HG03025 (cell line): ENCODE measurements around the gene CEBPZOS.
"Not testable (repeated sequence)": the region's sequence is repeated elsewhere in the genome, so short reads cannot be mapped to it uniquely, and the experiment has no call there.

Experiments used
- ATAC-seq: cut with Tn5 transposase; IDR thresholded peaks from one replicate; pipeline ENCODE4 v1.9.1; 2021; ENCODE audit warnings: mild to moderate bottlenecking, moderate library complexity; ENCODE audit not compliant: unreplicated experiment, low FRiP score

CEBPZOS gene

DNA sequence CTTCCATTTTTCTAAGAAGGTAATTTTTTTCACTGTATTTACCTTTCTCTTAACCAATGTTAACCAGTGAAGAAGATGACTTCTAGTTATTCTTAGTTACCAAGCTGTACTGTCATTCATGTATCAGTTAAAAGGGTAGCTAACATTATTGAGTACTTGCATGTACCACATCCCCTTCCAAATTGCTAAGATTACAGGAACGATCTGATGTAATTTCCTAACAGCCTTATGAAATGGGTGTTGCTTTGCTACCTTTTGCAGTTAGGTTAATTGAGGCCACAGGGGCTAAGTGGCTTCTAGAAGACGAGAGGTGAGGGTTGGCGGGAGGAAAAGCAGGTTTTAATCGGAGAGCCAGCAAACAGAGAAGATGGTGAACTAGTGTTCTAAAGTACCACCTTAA is 6.0 kb upstream of the CEBPZOS start:
- ATAC-seq = no peak

DNA sequence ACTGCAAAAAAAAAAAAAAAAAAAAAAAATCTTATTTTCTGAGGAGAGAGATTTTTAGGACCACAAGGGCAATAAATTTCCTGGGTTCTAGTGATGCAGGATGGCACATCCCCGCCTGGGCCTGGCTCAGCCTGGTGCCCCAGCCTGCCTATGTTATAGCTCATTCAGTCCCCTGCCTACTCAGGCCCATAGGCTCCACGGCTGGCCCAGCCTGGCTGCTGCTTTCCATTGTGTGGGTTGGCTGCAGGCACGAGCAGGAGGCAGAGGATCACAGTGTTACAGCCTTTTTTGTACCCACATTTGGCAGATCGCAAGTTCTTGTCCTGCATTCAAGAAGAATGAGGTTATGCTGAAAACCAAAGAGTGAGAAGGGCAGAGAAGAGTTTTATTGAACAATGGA is 5.0 kb upstream of the CEBPZOS start:
- ATAC-seq = no peak

DNA sequence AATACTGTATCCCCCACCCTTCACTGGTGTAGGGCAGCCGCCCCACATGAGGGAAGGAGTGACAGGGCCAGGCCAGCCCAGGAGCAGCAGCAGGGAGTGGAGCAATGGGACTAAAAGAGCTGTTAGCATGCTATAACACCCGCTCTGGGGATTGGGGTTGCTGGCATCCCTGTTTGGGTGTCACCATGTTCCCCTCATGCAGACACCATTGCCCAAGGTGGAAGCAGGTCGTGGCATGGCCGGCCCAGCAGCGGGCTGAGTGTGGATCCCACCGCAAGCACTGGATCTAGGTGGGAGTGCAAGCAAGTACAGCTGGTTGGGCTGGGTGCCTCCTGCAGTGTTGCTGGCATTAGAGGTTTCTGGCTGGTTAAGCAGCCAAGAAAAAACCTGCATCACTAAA is 4.5 kb upstream of the CEBPZOS start:
- no peak for ATAC-seq

DNA sequence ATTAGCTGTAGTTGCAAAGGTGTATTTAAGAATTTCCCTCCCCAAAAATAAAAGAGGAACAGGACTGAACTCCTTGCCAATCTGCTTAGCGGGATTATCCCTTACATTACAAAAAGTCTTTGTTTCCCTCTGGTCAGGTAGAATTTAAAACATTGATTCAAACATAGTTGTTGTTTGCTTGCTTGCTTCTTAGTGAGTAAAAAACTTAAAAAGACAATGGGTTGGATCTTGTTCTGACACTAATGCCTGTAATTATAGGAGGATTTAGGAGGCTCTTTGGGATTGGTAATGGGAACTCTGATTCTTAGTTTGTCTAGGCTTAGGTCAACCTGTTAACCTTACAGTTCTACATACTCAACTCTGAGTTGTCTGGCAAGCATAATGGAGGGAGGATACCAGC is 3.7 kb upstream of the CEBPZOS start:
- ATAC-seq = no peak

DNA sequence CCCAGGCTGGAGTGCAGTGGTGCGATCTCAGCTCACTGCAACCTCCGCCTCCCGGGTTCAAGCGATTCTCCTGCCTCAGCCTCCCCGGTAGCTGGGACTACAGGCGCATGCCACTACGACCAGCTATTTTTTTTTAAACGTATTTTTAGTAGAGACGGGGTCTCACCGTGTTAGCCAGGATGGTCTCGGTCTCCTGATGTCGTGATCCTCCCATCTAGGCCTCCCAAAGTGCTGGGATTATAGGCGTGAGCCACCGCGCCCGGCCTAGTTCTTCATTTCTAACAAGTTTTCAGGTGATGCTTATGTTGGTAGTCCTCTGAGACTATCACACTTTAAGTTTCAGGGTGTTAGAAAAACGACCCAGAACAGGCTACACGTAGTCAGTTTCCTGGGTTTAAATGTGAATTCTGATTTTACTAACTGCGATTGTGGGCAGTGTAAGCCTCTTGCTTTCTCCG is 405 bp upstream of the CEBPZOS start:
- ATAC-seq = not testable (repeated sequence)

DNA sequence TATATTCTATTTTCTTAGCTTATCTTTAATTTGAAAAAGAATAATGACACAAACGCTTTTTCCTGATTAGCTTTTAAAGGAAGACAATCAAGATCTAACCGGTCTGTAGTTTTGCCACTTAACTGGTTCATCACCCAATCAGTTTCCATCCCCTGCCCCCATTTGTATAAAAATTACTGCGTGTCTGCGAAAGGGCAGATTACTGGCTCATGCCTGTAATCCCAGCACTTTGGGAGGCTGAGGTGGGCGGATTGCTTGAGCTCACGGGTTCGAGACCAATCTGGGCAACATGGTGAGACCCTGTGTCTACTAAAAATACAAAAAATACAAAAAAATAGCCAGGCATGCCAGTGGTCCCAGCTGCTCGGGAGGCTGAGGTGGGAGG is 2.4 kb downstream of the CEBPZOS start:
- ATAC-seq = no peak

DNA sequence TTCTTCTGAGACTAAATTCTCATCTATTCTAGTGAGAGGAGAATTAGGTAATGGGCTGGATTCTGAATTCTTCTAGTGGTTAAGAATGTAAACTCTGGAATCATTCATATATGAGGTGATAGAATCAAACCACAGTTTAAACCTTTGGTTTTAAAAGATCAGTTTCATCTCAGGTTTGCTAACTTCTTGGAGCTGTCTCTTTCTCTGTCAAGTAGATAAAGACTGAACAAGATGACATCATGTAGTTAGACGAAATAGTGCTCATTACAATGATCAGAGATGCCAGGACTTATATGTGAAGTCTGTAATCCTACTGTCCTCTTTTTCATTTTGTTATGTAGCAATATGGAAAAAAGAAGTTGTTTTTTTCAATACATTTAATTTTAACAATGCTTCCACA is 4.9 kb downstream of the CEBPZOS start:
- no peak for ATAC-seq

DNA sequence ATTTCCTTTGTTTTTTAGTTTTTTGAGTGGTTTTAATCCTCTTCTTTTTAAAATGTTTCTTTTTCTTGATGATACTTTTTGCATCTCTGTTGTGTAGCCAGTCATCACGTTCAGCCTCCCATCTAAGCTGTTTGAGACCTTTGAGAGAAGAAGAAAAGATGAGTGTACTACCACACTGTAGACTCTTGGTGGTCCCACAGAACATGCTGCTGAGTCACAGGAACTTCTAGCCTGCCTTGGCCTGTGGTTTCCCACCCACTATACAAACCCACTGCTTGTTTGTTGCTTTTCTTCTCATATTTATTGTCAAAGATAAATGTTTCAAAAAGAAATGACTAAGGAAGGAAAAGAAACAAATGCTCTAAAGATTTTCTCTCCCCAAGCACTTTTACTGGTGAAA is 5.5 kb downstream of the CEBPZOS start:
- ATAC-seq = no peak

DNA sequence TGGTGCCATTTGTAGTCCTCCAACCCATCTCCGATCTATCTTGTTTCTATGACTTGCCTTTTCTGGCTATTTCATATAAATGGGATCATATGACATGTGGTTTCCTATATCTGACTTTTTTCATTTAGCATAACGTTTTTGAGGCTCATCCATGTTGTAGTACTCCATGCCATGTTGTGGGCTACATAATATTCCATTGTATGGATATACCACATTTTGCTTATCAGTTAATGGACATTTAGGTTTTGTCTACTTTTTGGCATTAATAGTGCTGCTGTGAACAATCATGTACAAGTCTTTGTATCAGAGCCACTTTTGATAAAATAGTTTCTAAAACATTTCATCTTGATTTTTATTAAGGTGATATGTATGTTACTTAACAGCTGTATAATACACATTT is 7.4 kb downstream of the CEBPZOS start:
- no peak for ATAC-seq

DNA sequence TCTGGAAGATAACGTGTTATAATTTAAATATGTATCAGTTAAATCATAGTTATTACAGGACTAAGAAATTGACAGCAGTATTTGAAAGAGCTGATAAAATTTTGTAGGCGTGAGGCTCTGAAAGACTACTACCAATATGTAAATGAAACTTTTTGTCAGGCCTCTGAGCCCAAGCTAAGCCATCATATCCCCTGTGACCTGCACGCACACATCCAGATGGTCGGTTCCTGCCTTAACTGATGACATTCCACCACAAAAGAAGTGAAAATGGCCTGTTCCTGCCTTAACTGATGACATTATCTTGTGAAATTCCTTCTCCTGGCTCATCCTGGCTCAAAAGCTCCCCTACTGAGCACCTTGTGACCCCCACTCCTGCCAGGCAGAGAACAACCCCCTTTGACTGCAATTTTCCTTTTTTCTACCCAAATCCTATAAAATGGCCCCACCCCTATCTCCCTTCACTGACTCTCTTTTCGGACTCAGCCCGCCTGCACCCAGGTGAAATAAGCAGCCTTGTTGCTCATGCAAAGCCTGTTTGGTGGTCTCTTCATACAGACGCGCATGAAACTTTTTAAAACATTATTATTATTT is 8.9 kb downstream of the CEBPZOS start:
- not testable (repeated sequence) for ATAC-seq

DNA sequence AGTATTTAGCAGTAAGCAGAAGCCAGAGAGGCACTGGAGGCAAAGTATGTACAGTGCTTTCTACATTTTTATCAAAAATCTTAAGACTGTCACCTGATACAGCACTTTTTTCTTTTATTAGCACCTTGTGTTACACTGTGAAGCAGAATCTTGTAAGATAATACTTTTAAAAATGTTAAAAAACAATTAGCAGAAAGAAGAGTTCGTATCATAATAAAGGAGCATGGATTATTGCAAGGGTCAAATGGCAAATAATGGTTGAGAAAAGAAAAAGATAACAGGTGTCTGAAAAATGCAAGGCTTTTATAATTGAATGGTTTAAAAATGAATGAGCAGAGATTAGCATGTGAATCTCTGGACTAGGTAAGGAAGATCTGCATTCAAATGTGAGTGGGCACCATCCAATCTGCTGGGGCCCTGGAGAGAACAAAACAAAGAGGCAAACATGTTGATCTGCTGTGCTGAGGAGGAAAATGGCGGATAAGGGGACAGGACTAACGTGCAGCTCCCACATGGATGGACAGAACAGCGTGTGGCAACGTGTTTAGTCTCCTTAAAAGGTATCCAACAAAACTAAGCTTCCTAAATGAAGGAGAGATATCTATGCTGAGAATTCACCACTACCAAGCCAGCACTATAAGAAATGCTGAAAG is 9.5 kb downstream of the CEBPZOS start:
- no peak for ATAC-seq

DNA sequence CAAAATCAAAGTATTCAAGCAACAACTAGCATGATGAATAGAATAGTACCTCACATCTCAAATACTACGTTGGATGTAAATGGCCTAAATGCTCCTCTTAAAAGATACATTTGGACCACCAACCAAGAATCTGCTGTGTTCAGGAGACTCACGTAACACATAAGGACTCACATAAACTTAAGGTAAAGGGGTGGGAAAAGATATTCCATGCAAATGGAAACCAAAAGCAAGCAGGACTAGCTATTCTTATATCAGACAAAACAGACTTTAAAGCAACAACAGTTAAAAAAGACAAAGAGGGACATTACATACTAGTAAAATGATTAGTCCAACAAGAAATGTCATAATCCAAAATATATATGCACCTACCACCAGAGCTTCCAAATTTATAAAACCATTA is 10.5 kb downstream of the CEBPZOS start:
- not testable (repeated sequence) for ATAC-seq

DNA sequence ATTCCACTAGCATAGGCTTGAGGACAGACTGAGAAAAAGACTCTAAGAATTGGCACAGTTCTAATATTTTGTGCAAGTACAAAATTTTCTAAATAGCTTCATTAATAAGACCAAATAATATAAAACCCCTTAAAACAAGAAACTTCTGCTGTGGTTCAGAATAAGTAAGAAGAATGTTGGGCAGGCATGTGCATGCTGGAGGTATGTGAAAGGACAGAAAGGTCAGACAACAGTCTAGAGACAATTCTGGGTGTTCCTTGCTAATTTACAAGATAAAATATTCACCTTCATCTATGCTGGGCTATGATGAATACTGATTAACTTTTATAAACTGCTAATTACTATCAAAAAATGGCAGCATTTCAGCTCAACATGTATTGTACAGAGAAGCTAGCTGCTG is 14.9 kb downstream of the CEBPZOS start:
- ATAC-seq = no peak

DNA sequence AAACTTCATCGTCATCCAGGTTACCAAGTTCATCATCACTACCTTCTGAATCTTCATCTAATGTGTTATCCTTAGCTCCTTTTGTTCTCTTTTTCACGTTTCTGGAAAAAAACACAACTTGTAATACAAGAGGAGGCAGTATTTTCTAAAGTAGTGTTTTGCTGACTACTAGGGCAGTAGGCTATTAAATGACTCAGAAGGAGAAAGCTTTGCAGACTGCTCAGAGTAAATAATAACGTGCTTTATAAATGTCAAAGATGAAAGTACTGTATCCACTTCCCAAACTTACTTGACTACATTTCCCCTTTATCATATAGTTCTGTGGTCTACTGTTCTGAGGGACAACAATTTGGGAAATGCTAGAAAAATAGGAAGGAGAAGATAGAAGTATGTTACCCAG is 15.6 kb downstream of the CEBPZOS start:
- ATAC-seq = no peak

DNA sequence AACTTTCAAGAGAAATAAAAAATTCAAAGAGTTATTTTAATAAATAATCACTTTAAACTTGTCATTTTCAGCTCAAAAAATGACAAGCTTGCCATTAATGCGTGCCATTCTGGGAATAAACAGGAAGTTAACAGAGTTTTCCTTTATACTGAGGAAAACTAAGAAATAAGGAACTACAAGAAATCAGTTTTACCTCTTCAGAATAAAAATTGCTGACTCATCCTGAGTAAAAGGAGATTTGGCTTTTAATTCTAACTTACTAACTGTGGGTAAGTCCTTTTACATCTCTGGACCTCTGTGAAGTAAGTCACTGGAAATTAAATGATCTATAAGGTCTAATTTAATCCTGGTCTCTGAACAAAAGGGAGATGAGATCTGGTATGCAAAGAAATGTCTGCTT is 19.0 kb downstream of the CEBPZOS start:
- no peak for ATAC-seq

DNA sequence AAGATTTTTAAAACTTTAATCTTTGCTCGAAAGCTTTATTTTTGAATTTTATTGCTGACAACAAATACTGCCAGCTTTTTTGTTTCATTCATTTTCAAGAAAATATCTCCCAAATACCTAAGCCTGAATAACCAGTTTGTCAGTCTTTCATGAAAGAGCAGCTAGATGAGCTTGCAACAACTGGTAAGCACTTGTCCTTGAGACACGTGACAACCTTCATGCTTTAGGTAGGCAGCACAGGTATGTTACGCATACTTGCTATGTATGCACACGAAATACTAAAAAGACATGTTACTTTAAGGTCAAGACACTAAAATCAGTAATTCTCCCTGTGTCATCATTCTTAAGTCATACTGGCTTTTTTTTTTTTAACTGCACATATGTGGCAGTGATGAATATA is 22.8 kb downstream of the CEBPZOS start:
- ATAC-seq = no peak

DNA sequence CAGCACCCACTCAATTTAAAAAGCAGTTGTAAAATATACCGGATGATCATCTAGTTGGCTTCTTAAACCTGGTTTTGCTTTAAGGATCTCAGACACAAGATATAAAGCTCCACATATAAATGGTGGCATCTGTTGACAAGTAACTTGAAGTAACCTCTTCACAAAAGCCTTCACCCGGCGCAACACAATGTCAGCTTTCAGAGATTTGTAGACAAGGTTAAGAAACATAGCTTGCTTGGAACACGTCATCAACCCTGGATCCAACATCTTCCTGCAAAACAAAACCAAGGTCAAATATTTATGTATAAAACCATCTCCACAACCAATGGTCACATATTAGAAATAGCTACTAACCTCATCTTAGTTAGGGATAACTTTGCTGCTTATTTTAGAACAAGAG is 26.8 kb downstream of the CEBPZOS start:
- no peak for ATAC-seq

DNA sequence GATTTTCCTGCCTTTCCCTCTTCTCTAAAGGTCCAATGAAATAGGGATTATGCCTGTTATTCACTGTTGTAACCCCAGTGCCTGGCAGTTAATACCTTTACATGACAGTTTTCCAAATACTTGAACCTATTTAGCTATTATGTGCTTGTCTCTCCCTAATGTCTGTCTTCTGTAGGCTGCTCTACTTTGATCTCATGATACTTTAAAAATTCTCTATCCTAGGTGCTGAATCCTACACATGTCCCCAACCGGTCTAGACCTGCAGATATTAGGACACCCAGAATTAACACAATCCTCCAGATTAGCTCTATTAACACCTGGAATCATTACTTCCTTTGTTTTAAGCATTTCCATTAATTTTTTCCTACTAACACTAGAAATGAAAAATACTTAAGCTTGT is 27.8 kb downstream of the CEBPZOS start:
- no peak for ATAC-seq

DNA sequence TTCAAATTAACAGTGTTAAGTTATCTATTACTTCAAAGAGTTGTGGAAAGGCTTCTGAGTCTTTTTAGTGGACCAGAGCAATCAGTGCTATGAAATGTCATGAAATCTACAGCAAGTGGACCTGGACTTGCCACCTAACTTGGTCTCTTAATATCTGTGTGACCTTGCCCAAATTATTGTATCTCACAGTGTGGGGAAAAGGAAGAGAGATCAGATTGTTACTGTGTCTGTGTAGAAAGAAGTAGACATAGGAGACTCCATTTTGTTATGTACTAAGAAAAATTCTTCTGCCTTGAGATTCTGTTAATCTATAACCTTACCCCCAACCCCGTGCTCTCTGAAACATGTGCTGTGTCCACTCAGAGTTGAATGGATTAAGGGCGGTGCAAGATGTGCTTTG is 28.8 kb downstream of the CEBPZOS start:
- ATAC-seq = not testable (repeated sequence)

DNA sequence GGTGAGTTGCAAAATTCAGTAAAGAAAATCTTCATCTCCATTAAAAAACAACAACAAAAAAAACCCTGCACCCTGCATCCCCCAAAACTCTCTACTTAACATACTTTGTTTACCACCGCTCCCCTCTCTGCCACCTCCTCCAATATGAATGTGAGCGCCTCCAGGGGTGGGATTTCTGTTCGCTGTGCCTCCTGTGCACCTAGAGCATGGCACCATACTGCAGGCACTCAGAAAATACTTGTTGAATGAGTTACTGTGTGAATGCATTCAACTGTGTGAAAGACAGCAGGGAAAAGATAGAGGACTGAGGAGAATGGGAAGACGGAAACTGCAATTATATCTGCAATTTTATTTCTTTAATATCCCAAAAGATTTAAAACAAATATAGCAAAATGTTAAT is 30.6 kb downstream of the CEBPZOS start:
- no peak for ATAC-seq

DNA sequence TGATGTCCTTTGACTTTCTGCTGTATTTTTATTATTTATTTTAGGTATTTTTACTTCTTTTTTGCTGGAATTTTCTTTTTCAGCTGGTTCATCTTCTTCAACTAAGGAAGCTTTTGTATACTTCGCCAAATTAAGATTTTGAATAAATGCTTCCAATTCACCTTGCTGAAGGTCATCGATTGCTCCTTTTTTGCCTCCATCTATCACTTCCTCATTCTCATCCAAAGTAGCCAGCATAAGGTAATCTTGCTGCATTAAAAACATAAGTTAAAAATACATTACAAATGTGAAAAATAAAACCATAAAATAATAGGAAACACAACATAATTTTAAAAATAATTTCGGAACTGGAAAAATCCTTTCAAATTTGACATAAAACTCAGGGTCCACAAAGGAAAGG is 32.5 kb downstream of the CEBPZOS start:
- no peak for ATAC-seq

DNA sequence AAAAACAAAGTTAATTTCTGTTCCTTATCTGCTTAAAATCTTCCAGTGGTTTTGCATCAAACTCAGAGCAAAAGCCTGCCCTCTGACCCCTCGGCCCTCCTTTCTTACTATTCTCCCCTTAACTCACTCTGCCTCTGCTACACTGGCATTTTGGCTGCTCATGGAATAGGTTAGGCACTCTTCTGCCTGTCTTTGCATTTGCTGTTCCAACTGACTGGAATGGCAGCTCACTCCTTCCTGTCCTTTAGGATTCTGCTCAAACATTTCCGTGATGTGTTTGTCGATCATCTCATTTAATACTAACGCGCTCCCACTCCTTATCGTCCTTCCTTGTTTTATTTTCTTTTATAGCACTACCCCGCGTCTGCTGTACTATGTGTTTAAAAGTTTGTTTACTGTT is 34.3 kb downstream of the CEBPZOS start:
- no peak for ATAC-seq
